PC-9 (cell line): ENCODE data around the gene MLYCD. TPM values are rescaled to one million over a fixed set of nuclear protein-coding genes. Genes with fewer than 3 reads are reported as not detected.

Experiments used
- BruUV-seq: library from RNA; stranded (reverse); fragments of 400-500 nt; replicated peaks from 2 replicates; lab custom pipeline; 2021; lab: Mats Ljungman, UMichigan
- CTCF ChIA-PET: fragments of 300-600 bp; sonication (Branson Sonifier 250); formaldehyde crosslinking; loops from one replicate; lab custom pipeline; 2022; ENCODE audit warnings: antibody characterized with exemption; lab: Charles Lee
- POLR2A ChIA-PET: fragments of 300-600 bp; sonication (Branson Sonifier 250); formaldehyde crosslinking; loops from one replicate; lab custom pipeline; 2022; ENCODE audit warnings: antibody characterized with exemption; ENCODE audit not compliant: unreplicated experiment; lab: Charles Lee
- DNase-seq, 2 experiments: peaks; one replicate each; pipeline versions ENCODE4 v3.0.0 to v3.0.0-alpha.2; 2015 to 2022; ENCODE audit warnings: mixed read lengths in 1 of 2
- H2AFZ ChIP-seq: fragments of 200-600 bp; sonication (generic); 2 replicates; pipeline ENCODE4 v1.8.1; 2017; ENCODE audit warnings: antibody characterized with exemption
- H3F3A ChIP-seq: fragments of 200-600 bp; sonication (generic); 2 replicates; pipeline ENCODE4 v1.8.1; 2017; ENCODE audit warnings: antibody characterized with exemption, mild to moderate bottlenecking, low read depth; ENCODE audit not compliant: insufficient read depth
- H3K27ac ChIP-seq: fragments of 200-600 bp; sonication (generic); 2 replicates; pipeline ENCODE4 v1.6.1; 2016; ENCODE audit warnings: mixed run types
- H3K27me3 ChIP-seq: fragments of 200-600 bp; sonication (generic); 2 replicates; pipeline ENCODE4 v1.6.1; 2016; ENCODE audit warnings: low read depth, mixed run types; ENCODE audit not compliant: insufficient read depth
- H3K36me3 ChIP-seq: fragments of 200-600 bp; sonication (generic); 2 replicates; pipeline ENCODE4 v1.6.1; 2016; ENCODE audit warnings: low read depth, mixed run types
- H3K4me1 ChIP-seq: fragments of 200-600 bp; sonication (generic); replicated peaks from 2 replicates; pipeline ENCODE4 v1.6.1; 2016; ENCODE audit warnings: mixed run types; ENCODE audit not compliant: insufficient read depth
- H3K4me2 ChIP-seq: fragments of 200-600 bp; sonication (generic); 2 replicates; pipeline ENCODE4 v1.6.1; 2017; ENCODE audit warnings: mixed run types
- H3K4me3 ChIP-seq: fragments of 200-600 bp; sonication (generic); 2 replicates; pipeline ENCODE4 v1.6.1; 2016; ENCODE audit warnings: mixed run types
- H3K79me2 ChIP-seq: fragments of 200-600 bp; sonication (generic); 2 replicates; pipeline ENCODE4 v1.6.1; 2017; ENCODE audit warnings: low read depth, mixed run types
- H3K9me2 ChIP-seq: fragments of 200-600 bp; sonication (generic); 2 replicates; pipeline ENCODE4 v1.8.1; 2017; ENCODE audit warnings: mild to moderate bottlenecking; ENCODE audit not compliant: insufficient read depth
- H3K9me3 ChIP-seq: fragments of 200-600 bp; sonication (generic); 2 replicates; pipeline ENCODE4 v1.8.1; 2016; ENCODE audit warnings: low read depth; ENCODE audit not compliant: insufficient read depth
- H4K20me1 ChIP-seq: fragments of 200-600 bp; sonication (generic); 2 replicates; pipeline ENCODE4 v1.8.1; 2017; ENCODE audit not compliant: insufficient read depth
- EZH2 ChIP-seq: fragments of 200-600 bp; sonication (generic); IDR thresholded peaks from 2 replicates; pipeline ENCODE4 v1.8.0; 2017; ENCODE audit warnings: antibody characterized with exemption, low read depth
- intact Hi-C: fragments of 100-400 bp; cut with micrococcal nuclease; formaldehyde crosslinking; loops from one replicate; pipeline ENCODE4 v1.10.0; 2022; ENCODE audit not compliant: unreplicated experiment
- total RNA-seq: library from RNA; stranded (reverse); gene quantifications from 2 replicates; pipeline ENCODE4 v1.2.3, GENCODE V29; 2021
- TF ChIP-seq, protein P1 (sequence below): fragments of 200-600 bp; sonication (generic); conservative IDR thresholded peaks from 2 replicates; pipeline ENCODE4 v1.6.1; 2017; ENCODE audit warnings: mixed run types, antibody characterized with exemption, mild to moderate bottlenecking, moderate library complexity

Gene MLYCD
- total RNA-seq, 1 experiment from 2014 or later = 4.7 TPM

DNA sequence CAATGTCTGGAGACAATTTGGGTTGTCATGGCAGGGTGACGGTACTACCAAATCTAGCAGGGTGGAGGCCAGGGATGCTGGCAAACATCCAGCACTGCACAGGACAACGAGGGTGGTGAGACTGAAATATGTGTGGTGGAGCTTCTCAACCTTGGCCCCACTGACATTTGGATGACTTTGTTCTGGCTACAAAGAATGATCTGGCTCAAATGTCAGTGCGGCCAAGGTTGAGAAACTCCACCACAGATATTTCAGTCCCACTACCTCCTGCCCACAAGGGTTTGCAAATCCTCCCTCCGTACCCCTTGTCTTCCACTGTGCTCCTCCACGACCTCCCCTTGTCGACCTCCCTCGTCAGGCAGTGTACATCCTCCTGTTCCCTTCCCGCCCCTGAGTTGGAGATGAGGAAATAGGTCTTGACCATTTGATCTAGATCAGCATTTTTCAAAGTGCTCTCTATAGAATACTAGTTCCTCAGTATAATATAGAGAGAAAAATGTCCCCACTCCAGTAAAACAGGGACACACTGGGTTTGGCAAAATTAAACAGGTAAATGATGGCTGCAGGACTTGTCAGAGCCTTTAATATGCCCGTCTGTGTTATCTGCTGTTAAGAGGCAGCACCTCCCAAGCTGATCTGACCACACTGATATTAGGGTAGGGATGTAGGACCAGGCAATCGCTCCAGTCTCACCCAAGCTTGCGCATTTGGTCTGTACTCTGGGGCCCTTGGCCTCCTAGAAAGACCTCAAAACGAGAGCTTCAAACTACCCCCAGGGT lies 60.9 kb downstream of the MLYCD start:
- H3K79me2 ChIP-seq = peaks cover 17% of the 10 kb centered on the region
- no peaks in the 10 kb centered on the region for H3K27me3 ChIP-seq
- H2AFZ ChIP-seq = no peak overlapping the region
- no peaks in the 10 kb centered on the region for H3K9me2 ChIP-seq
- 0 out of 2 replicates have a peak, but pooled peaks cover 6% of the 10 kb centered on the region for H3K36me3 ChIP-seq
- no TSS peak for BruUV-seq
- no peak overlapping the region for H3K4me3 ChIP-seq
- peaks cover 3% of the 10 kb centered on the region; the same call in 1 of the 2 replicates for H3F3A ChIP-seq
- DNase-seq = no peak
- POLR2A ChIA-PET = no interaction called here
- CTCF ChIA-PET = interaction anchor here (0.7 kb wide), 1 partner anchor 84 kb away, joined by 3 read pairs; no protein-coding TSS in a partner anchor
- no peak overlapping the region for H3K27ac ChIP-seq
- H3K4me2 ChIP-seq = no peak overlapping the region
- H4K20me1 ChIP-seq = peaks cover 23% of the 10 kb centered on the region
- no peaks in the 10 kb centered on the region for H3K9me3 ChIP-seq
- TF ChIP-seq, protein P1, sequence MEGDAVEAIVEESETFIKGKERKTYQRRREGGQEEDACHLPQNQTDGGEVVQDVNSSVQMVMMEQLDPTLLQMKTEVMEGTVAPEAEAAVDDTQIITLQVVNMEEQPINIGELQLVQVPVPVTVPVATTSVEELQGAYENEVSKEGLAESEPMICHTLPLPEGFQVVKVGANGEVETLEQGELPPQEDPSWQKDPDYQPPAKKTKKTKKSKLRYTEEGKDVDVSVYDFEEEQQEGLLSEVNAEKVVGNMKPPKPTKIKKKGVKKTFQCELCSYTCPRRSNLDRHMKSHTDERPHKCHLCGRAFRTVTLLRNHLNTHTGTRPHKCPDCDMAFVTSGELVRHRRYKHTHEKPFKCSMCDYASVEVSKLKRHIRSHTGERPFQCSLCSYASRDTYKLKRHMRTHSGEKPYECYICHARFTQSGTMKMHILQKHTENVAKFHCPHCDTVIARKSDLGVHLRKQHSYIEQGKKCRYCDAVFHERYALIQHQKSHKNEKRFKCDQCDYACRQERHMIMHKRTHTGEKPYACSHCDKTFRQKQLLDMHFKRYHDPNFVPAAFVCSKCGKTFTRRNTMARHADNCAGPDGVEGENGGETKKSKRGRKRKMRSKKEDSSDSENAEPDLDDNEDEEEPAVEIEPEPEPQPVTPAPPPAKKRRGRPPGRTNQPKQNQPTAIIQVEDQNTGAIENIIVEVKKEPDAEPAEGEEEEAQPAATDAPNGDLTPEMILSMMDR = no peak
- no peak for TF ChIP-seq EZH2
- H3K4me1 ChIP-seq = peaks cover 8% of the 10 kb centered on the region
- intact Hi-C loops = loop anchor here (5.0 to 10.0 kb wide), 2 partner anchors 82 to 135 kb away; partner anchors contain the start of gene SLC38A8

DNA sequence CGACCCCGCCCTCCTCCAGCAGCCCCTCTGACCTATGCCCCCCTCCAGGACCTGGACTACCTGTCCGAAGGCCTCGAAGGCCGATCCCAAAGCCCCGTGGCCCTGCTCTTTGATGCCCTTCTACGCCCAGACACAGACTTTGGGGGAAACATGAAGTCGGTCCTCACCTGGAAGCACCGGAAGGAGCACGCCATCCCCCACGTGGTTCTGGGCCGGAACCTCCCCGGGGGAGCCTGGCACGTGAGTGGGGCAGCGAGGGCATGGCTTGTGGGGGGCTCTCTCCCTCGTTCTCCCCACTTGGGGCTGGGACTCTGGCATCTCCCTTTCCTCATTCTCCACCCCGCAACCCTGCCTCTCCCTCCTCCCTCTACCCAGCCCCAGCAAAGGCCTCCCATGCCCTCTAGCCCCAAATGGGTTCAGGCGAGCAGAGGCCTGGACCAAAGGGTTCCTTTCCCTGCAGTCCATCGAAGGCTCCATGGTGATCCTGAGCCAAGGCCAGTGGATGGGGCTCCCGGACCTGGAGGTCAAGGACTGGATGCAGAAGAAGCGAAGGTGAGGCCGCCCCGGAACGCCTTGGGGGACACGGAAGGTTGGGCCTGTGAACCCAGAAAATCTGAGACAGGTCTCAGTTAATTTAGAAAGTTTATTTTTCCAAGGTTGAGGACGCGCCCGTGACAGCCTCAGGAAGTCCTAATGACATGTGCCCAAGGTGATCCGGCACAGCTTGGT lies 61.8 kb downstream of the MLYCD start:
- H3K4me3 ChIP-seq = no peak overlapping the region
- ChIA-PET CTCF (no interaction called here), POLR2A (no interaction called here)
- H3K4me1 ChIP-seq = no peaks in the 10 kb centered on the region
- DNase-seq = no peak
- no peak overlapping the region for H2AFZ ChIP-seq
- H3K4me2 ChIP-seq = no peak overlapping the region
- no peak overlapping the region for H3K27ac ChIP-seq
- H3K27me3 ChIP-seq = no peaks in the 10 kb centered on the region
- no peaks in the 10 kb centered on the region for H3K9me2 ChIP-seq
- intact Hi-C loops = no loop called here
- TF ChIP-seq EZH2 = no peak
- TF ChIP-seq, protein P1 = no peak
- BruUV-seq = no TSS peak
- H3K79me2 ChIP-seq = peaks cover 9% of the 10 kb centered on the region; the same call in 1 of the 2 replicates
- 0 out of 2 replicates have a peak, but pooled peaks cover 6% of the 10 kb centered on the region for H3K36me3 ChIP-seq
- no peaks in the 10 kb centered on the region for H3K9me3 ChIP-seq
- H4K20me1 ChIP-seq = peaks cover 14% of the 10 kb centered on the region
- no peaks in the 10 kb centered on the region; the same call in 1 of the 2 replicates for H3F3A ChIP-seq

DNA sequence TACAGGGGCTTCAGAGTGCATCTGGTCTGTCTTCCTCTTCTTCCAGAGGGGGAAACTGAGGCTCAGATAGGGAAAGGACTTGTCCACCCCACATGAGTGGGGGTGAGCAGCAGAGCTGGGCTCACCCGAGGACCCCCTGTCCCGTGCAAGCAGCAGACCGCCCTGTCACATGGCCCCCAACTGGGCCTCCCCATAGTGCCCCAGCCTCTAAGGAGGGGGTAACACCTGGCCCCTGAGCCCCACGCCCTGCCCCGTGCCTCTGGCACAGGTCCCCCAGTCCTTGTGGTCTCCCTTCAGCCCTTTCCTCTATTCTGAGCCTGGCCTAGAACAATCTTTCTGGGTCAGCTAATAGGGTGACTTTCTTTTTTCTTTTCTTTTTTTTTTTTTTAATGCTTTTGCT lies 62.7 kb downstream of the MLYCD start:
- no peak for DNase-seq
- no peak overlapping the region for H3K4me2 ChIP-seq
- no peaks in the 10 kb centered on the region for H3F3A ChIP-seq
- H3K9me3 ChIP-seq = no peaks in the 10 kb centered on the region
- H3K4me1 ChIP-seq = no peaks in the 10 kb centered on the region
- H3K4me3 ChIP-seq = no peak overlapping the region
- H2AFZ ChIP-seq = no peak overlapping the region
- CTCF ChIA-PET = interaction anchor here (0.7 kb wide), 1 partner anchor 106 kb away, joined by 3 read pairs; no protein-coding TSS in a partner anchor
- peaks cover 5% of the 10 kb centered on the region; the same call in 1 of the 2 replicates for H4K20me1 ChIP-seq
- H3K27ac ChIP-seq = no peak overlapping the region
- H3K27me3 ChIP-seq = no peaks in the 10 kb centered on the region
- intact Hi-C loops = no loop called here
- no peak for TF ChIP-seq EZH2
- TF ChIP-seq, protein P1 = no peak
- POLR2A ChIA-PET = no interaction called here
- no peaks in the 10 kb centered on the region for H3K9me2 ChIP-seq
- H3K79me2 ChIP-seq = 0 out of 2 replicates have a peak, but pooled peaks cover 3% of the 10 kb centered on the region
- 0 out of 2 replicates have a peak, but pooled peaks cover 6% of the 10 kb centered on the region for H3K36me3 ChIP-seq
- no TSS peak for BruUV-seq
